Measurements from ENCODE around the gene MVD. TPM values are rescaled to one million over a fixed set of nuclear protein-coding genes. Genes with fewer than 3 reads are reported as not detected.

The MVD gene
- total RNA-seq, 4 donors from 2014 or later: 27.0 to 32.4 (median 29.3) TPM

DNA sequence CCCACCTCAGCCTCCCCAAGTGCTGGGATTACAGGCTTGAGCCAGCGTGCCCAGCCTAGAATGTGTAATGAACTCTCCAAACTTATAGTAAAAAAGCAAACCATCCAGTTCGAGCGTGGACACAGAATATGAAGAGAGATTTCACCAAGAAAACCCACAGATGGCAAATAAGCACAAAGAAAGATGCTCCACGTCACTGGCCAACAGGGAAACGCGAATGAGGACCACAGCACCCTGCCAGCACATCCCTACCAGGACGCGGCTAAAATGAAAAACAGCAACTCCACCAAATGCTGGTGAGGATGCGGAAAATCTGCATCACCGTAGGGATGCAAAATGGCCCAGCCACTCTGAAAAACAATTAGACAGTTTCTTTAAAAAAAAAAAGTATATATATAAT, 1.4 kb downstream of the MVD start:
- H3K4me1 ChIP-seq: peaks cover 16 to 26% (median 22%) of the 10 kb centered on the region in 4 donors
- no peak for DNase-seq (ENCODE audit: extremely low spot score)
- WGBS: 86% methylated on average over 10 of the region's 10 CpGs
- no peak overlapping the region for H3K27ac ChIP-seq (replicated peaks in 1 of 4)
- no peaks in the 10 kb centered on the region for H3K27me3 ChIP-seq
- no peaks in the 10 kb centered on the region for H3K9me3 ChIP-seq
- no peak overlapping the region for H3K4me3 ChIP-seq
- H3K36me3 ChIP-seq: peaks cover 5 to 25% (median 15%) of the 10 kb centered on the region in 4 donors
- TF ChIP-seq EP300 (IDR thresholded peaks at IDR 0.05): no peak
- no peak for TF ChIP-seq POLR2A (IDR thresholded peaks at IDR 0.05; ENCODE audit: low read depth)
- no peak for TF ChIP-seq POLR2AphosphoS5 (IDR thresholded peaks at IDR 0.05)
- TF ChIP-seq, protein P1, sequence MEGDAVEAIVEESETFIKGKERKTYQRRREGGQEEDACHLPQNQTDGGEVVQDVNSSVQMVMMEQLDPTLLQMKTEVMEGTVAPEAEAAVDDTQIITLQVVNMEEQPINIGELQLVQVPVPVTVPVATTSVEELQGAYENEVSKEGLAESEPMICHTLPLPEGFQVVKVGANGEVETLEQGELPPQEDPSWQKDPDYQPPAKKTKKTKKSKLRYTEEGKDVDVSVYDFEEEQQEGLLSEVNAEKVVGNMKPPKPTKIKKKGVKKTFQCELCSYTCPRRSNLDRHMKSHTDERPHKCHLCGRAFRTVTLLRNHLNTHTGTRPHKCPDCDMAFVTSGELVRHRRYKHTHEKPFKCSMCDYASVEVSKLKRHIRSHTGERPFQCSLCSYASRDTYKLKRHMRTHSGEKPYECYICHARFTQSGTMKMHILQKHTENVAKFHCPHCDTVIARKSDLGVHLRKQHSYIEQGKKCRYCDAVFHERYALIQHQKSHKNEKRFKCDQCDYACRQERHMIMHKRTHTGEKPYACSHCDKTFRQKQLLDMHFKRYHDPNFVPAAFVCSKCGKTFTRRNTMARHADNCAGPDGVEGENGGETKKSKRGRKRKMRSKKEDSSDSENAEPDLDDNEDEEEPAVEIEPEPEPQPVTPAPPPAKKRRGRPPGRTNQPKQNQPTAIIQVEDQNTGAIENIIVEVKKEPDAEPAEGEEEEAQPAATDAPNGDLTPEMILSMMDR (IDR thresholded peaks at IDR 0.05): no peak
- intact Hi-C loops (cut with DNase I): loop anchor here (5.0 kb wide), 1 partner anchor 46 kb away; the partner anchor contains the start of genes CTU2 and RNF166

DNA sequence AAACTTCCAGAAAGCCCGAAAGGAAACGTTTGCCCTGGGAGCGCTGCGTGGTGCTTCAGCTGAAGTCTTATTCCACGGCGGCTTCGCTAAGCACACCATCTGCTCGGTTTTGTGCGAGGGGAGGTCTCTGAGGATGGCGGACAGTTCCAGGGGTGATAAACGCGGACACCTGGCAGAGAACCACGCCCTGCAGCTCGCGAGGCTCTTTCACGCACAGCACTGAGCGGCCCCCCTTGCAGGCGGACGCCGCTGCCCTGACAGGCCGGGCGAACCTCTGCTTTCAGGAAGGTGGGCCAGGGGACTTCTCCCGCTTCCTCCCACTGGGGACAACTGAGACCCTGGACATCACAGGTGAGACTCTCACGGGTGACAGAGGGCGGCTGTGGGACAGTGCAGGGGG, 3.7 kb downstream of the MVD start:
- H3K36me3 ChIP-seq: peaks cover 5 to 48% (median 35%) of the 10 kb centered on the region in 4 donors

DNA sequence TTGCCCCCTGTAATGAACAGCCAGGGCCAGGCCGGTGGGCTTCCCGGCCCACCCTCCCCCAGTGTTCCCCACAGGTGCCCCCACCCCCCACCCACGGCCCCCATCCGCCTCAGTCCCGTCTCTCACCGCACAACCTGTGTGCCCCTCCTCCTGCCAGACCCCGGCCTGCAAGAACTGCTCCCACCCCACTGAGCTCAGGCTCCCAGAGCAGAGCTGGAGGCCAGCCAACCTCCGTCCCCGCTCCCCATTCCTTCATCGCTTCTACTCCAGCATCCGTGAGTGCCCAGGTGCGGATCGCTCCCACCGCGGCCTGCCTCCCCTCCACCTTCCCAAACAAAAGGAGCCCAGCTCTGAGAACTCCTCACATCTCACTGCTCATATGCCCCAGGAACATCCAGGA, 4.2 kb downstream of the MVD start:
- DNase-seq (ENCODE audit: extremely low spot score): no peak
- peaks cover 5 to 52% (median 39%) of the 10 kb centered on the region in 4 donors for H3K36me3 ChIP-seq
- intact Hi-C loops (cut with DNase I): no loop called here
- 86% methylated on average over 11 of the region's 15 CpGs for WGBS
- TF ChIP-seq, protein P1 (IDR thresholded peaks at IDR 0.05): no peak
- TF ChIP-seq POLR2A (IDR thresholded peaks at IDR 0.05; ENCODE audit: low read depth): no peak
- TF ChIP-seq EP300 (IDR thresholded peaks at IDR 0.05): no peak
- TF ChIP-seq POLR2AphosphoS5 (IDR thresholded peaks at IDR 0.05): no peak
- peaks cover 9 to 19% (median 14%) of the 10 kb centered on the region in 4 donors for H3K4me1 ChIP-seq
- no peaks in the 10 kb centered on the region for H3K27me3 ChIP-seq
- no peak overlapping the region for H3K4me3 ChIP-seq
- H3K27ac ChIP-seq (replicated peaks in 1 of 4): no peak overlapping the region
- no peaks in the 10 kb centered on the region for H3K9me3 ChIP-seq

More for the DNA sequence above, 3.7 kb downstream of the MVD start:
- TF ChIP-seq POLR2AphosphoS5 (IDR thresholded peaks at IDR 0.05) (no peak), EP300 (IDR thresholded peaks at IDR 0.05) (no peak), POLR2A (IDR thresholded peaks at IDR 0.05; ENCODE audit: low read depth) (no peak)
- TF ChIP-seq, protein P1 (IDR thresholded peaks at IDR 0.05): no peak
- Histone ChIP-seq H3K27me3 (no peaks in the 10 kb centered on the region), H3K4me3 (no peak overlapping the region), H3K27ac (replicated peaks in 1 of 4) (no peak overlapping the region), H3K4me1 (peaks cover 14 to 24% (median 19%) of the 10 kb centered on the region in 4 donors), H3K9me3 (no peaks in the 10 kb centered on the region)
- WGBS: 92% methylated on average over 10 of the region's 25 CpGs
- DNase-seq (ENCODE audit: extremely low spot score): no peak
- intact Hi-C loops (cut with DNase I): no loop called here

DNA sequence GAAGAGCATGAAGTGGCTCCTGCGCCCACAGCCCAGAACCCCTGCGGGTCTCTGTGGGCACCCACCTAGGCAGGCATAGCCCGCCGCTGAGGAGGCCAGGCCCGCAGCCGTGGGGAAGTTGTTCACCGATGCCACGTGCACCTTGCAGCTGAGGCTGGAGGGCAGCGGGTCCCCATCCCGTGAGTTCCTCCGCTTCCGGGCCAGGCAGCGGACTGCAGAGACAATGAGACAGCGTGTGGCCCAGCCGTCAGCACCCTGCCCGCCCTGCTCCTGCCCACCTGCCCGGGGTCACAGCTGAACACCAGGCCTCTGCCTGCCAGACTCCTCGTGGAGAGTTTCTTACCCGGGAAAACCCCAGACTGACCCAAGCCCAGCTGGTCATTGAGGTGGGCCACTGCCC, 5.5 kb downstream of the MVD start:
- intact Hi-C loops (cut with DNase I): no loop called here
- Histone ChIP-seq H3K27ac (replicated peaks in 1 of 4) (no peak overlapping the region), H3K36me3 (peaks cover 5 to 66% (median 50%) of the 10 kb centered on the region in 4 donors), H3K4me1 (peaks cover 7 to 15% (median 12%) of the 10 kb centered on the region in 4 donors), H3K4me3 (no peak overlapping the region), H3K9me3 (no peaks in the 10 kb centered on the region), H3K27me3 (peaks cover 0 to 9% (median 0%) of the 10 kb centered on the region in 4 donors)
- no peak for DNase-seq (ENCODE audit: extremely low spot score)
- 86% methylated on average over 8 of the region's 19 CpGs for WGBS
- no peak for TF ChIP-seq POLR2A (IDR thresholded peaks at IDR 0.05; ENCODE audit: low read depth)
- no peak for TF ChIP-seq EP300 (IDR thresholded peaks at IDR 0.05)
- no peak for TF ChIP-seq POLR2AphosphoS5 (IDR thresholded peaks at IDR 0.05)
- TF ChIP-seq, protein P1 (IDR thresholded peaks at IDR 0.05): no peak
